ENCODE results near the gene FUT4.

GRCh38 chr11:94590352-94591041, 46.8 kb downstream of the FUT4 start:
- TF ChIP-seq CTCF (IDR thresholded peaks at IDR 0.05; ENCODE audit: poor library complexity): no peak
- TF ChIP-seq EZH2 (IDR thresholded peaks at IDR 0.05; ENCODE audit: borderline replicate concordance): no peak
- TF ChIP-seq EZH2phosphoT487 (IDR thresholded peaks at IDR 0.05; ENCODE audit: low read depth, severe bottlenecking, unreplicated experiment): no peak
